NCI-H748 treated with DMSO at 0.1 percent for 48 hours (cell line): Measurements from ENCODE around the gene CT55.
"Not testable (repeated sequence)": the region's sequence is repeated elsewhere in the genome, so short reads cannot be mapped to it uniquely, and the experiment has no call there.

Experiments used
- DNase-seq: peaks from one replicate; lab custom pipeline; 2025; lab: John Stamatoyannopoulos, UW

Gene CT55

GRCh38 chrX:135170877-135171519, at the start of gene CT55:
CT55 (minus strand) TSS chrX:135171398; CDS start chrX:135171171, 227 bp downstream.
- DNase-seq, result no peak

- DNase-seq, result no peak
These were observed 42.1 kb upstream of the CT55 start for GRCh38 chrX:135213200-135213844.

GRCh38 chrX:135206427-135206826, 35.2 kb upstream of the CT55 start:
- not testable (repeated sequence) for DNase-seq

DNA sequence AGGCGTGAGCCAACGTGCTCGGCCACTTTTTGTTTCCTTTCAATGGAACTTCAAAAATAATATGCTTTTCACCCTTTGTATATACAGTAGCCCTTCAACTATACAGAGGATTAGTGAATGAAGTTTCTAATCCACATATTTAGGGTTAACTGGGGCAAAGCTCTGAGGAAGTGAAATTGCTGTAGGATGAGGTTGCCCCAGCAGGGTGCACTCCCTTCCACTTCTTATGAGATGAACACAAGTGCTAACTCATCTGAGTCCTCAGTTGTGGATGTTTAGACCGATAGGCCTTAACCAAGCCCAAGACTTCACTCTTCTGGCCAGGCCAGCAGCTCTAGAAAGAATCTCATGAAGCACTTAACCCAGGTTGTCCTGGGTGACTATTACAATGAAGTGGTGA, 29.1 kb upstream of the CT55 start:
- no peak for DNase-seq

- no peak for DNase-seq
These were observed 23.5 kb upstream of the CT55 start for GRCh38 chrX:135194684-135195083.

DNA sequence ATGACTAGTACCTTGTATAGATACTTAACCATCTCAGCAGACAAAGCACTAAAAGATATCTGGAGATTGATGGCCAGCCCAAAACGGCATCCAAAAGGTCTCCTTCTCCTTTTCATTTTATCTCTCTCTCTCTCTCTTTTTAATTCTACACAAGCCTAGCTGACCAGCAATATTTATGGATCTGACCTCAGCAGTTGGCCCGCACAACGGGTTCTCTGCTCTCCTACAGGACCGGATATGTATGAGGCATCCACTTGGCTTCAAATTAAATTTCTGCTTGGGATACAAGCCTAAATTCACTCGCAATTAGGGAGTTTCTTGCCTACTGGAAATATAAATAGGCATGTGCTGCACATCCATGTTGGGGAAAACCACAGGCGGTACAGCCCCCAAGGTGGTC, 22.5 kb upstream of the CT55 start:
- no peak for DNase-seq

DNA sequence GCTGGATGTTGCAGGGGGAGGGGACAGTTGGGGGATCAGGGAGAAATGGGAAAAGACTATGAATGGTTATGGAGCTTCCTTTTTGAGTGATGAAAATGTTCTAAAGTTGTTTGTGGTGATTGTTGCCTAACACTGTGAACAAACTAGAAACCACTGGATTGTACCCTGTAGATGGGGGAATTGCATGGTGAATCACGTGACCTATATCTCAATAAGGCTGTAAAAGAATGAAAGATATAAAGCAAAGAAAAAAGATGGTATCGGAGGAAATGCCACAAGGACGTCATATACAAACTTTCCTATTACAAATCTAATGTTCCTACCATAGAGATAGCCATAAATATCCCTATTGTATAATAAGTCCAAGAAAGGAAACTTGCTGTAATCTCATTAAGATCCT, 20.6 kb upstream of the CT55 start:
- no peak for DNase-seq

DNA sequence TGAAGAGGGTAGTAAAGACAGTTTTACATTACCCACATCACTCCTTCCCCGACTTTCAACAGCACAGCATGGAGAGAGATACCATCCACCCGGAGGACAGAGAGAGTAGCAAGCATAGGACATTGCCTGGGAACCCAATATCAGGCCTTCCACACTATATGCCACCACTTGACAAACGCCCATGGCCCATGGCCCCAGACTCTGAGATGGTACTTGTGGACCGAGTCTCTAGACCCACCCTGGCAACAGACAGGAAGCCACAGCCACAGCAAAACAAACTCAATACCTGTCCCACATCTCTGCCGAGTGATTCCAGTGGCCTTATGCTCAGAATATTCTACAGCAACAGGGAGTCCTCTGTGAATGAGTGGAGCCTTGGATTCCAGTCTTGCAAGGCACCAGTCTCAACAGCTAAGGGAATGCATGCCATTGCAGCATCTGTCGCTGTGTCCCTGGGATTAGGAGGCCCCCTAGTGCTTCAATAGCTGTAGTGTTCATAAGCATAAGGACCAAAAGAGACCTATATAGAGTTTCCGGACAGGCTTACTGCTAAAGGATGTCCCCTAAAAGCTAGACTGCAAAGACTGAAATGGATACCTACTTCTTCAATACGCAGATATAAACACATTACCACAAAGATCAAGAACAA, 14.7 kb upstream of the CT55 start:
- DNase-seq, result peak; percentile 22

DNA sequence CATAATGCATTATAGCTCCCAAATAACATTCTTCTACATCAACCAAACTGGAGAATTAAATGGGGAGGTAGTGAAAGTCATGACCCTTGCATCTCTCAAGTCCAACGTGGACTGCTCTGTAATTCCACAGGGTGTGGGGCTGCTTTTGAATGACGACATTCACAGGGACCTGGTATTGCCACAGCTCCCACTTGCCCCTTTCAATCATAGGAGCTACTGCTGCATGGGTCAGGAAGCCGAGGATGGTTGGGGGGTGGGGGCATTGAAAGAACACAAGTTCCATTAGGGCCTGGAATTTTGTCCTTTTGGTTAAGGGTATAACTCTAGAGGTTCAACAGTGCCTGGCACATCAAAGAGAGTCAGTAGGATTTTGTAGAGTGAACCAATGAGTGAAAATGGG, 7.4 kb upstream of the CT55 start:
- DNase-seq, result no peak

- DNase-seq, result no peak
These were observed 730 bp downstream of the CT55 start for GRCh38 chrX:135170468-135170867.

- DNase-seq, result not testable (repeated sequence)
These were observed 1.7 kb downstream of the CT55 start for GRCh38 chrX:135169534-135169933.

GRCh38 chrX:135168486-135168885, 2.7 kb downstream of the CT55 start:
- DNase-seq, result no peak

DNA sequence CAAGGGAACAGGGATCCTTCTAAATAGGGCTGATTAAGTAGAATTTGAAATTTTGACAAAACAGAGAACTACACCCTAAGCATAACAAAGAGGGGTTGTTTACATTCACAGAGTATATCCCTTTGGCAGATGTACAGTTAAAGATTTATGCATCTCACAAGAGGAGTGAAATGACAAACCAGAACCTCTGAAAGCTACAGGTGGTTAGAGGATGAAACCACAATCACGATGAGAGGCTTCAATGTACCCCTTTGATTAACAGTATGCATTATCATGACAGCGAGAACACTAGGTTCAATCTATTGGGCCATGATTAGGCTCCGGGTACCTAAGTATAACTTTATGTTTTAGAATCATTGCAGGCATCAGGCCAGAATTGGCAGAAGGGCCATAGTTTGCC, 16.5 kb downstream of the CT55 start:
- not testable (repeated sequence) for DNase-seq

DNA sequence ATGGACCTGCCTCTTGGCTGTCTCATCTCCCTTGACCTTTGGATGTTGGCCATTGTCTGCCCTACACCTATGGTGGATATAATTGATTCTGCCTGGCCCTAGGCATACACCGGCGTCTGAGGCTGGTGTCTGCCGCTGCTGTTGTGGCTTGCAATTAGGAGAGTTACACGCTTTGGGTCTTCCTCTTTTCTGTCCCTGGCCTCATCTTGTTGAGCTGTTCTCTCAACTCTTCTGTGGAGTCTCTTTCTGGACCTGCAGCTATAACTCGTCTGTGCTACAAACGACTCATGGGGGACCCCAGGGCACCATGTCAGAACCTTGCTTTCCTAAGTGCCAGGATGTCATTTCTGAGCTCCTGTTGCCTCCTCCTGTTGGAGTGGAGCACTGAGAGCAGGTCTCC, 45.1 kb downstream of the CT55 start:
- not testable (repeated sequence) for DNase-seq

GRCh38 chrX:135120056-135120576, 51.1 kb downstream of the CT55 start, which contains the start of gene ETDB:
ETDB (minus strand) TSS chrX:135120526; CDS start chrX:135119261, 1,265 bp downstream.
- DNase-seq, result not testable (repeated sequence)

- not testable (repeated sequence) for DNase-seq
These were observed 55.1 kb downstream of the CT55 start for GRCh38 chrX:135116064-135116463.

GRCh38 chrX:135114392-135114791, 56.8 kb downstream of the CT55 start:
- no peak for DNase-seq

DNA sequence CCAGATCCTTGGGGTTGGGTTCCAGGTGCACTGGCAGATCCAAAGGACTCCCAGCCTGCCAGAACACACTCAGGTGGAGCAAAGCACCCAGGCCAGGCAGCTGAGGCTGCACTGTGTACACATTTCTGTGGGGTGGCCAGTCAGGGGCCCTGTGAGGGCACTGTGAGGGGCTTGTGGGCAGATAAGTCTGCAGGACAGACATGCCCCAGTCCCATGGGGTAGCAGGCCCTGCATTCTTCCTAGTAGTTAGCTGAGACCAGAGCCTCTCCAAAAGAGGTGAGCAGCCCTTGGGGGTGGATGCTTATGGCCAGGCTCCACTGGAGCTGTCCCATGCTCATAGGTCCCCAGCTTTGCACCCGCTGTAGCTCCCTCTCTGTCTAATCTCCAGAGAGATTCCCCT, 58.5 kb downstream of the CT55 start:
- no peak for DNase-seq

- DNase-seq, result no peak
These were observed 59.0 kb downstream of the CT55 start for GRCh38 chrX:135112096-135112729.

GRCh38 chrX:135109554-135109953, 61.6 kb downstream of the CT55 start:
- DNase-seq, result no peak
